OCI-LY1 (cell line): ENCODE measurements around the gene BACH2.

Source experiments
- H2AFZ ChIP-seq: fragments of 200-600 bp; sonication (generic), shearing (Covaris generic); 2 replicates; pipeline ENCODE4 v1.6.0; 2014; ENCODE audit warnings: antibody characterized with exemption, mild to moderate bottlenecking, low read length
- H3F3A ChIP-seq: fragments of 200-600 bp; sonication (generic), shearing (Covaris generic); 2 replicates; pipeline ENCODE4 v1.6.0; 2014; ENCODE audit warnings: mild to moderate bottlenecking, antibody characterized with exemption, low read length, moderate library complexity; ENCODE audit not compliant: insufficient read depth
- H3K27ac ChIP-seq: fragments of 200-600 bp; sonication (generic); 2 replicates; pipeline ENCODE4 v1.5.1; 2014; ENCODE audit warnings: low read length, mixed run types, mild to moderate bottlenecking, low read depth; ENCODE audit not compliant: poor library complexity, severe bottlenecking
- H3K27me3 ChIP-seq: fragments of 200-600 bp; sonication (generic); 2 replicates; pipeline ENCODE4 v1.6.0; 2014; ENCODE audit warnings: antibody characterized with exemption, mild to moderate bottlenecking, low read length, moderate library complexity; ENCODE audit not compliant: insufficient read depth
- H3K36me3 ChIP-seq: fragments of 200-600 bp; sonication (generic); 2 replicates; pipeline ENCODE4 v1.6.1; 2014; ENCODE audit warnings: mild to moderate bottlenecking, antibody characterized with exemption, low read length, moderate library complexity, mixed read lengths; ENCODE audit not compliant: insufficient read depth
- H3K4me1 ChIP-seq: fragments of 200-600 bp; sonication (generic); 2 replicates; pipeline ENCODE4 v1.5.1; 2014; ENCODE audit warnings: mild to moderate bottlenecking, low read length, moderate library complexity; ENCODE audit not compliant: insufficient read depth, severe bottlenecking
- H3K4me2 ChIP-seq: fragments of 200-600 bp; sonication (generic), shearing (Covaris generic); 2 replicates; pipeline ENCODE4 v1.6.1; 2014; ENCODE audit warnings: low read length
- H3K4me3 ChIP-seq: fragments of 200-600 bp; sonication (generic); 2 replicates; pipeline ENCODE4 v1.5.1; 2014; ENCODE audit warnings: low read length, low read depth, mild to moderate bottlenecking, mixed read lengths; ENCODE audit not compliant: poor library complexity, severe bottlenecking
- H3K79me2 ChIP-seq: fragments of 200-600 bp; shearing (Covaris generic); 2 replicates; pipeline ENCODE4 v1.6.1; 2016; ENCODE audit warnings: mixed run types, low read length, mixed read lengths; ENCODE audit not compliant: insufficient read depth
- H3K9ac ChIP-seq: fragments of 200-600 bp; sonication (generic), shearing (Covaris generic); 2 replicates; pipeline ENCODE4 v1.6.1; 2014; ENCODE audit warnings: mild to moderate bottlenecking, low read length, mixed read lengths
- H3K9me2 ChIP-seq: fragments of 200-600 bp; sonication (generic), shearing (Covaris generic); 2 replicates; pipeline ENCODE4 v1.6.1; 2014; ENCODE audit warnings: low read depth, mild to moderate bottlenecking, low read length, mixed read lengths
- H3K9me3 ChIP-seq: fragments of 200-600 bp; shearing (Covaris generic); 2 replicates; pipeline ENCODE4 v1.6.1; 2014; ENCODE audit warnings: low read length, mixed read lengths
- H4K20me1 ChIP-seq: fragments of 200-600 bp; sonication (generic), shearing (Covaris generic); 2 replicates; pipeline ENCODE4 v1.6.0; 2016; ENCODE audit warnings: mild to moderate bottlenecking, low read length; ENCODE audit not compliant: insufficient read depth
- EZH2 ChIP-seq: fragments of 200-600 bp; sonication (generic), shearing (Covaris generic); IDR thresholded peaks from 2 replicates; pipeline ENCODE4 v1.8.0; 2017; ENCODE audit warnings: borderline replicate concordance, mixed run types, mild to moderate bottlenecking, antibody characterized with exemption, low read length, moderate library complexity, mixed read lengths
- TF ChIP-seq, protein P1 (sequence below): fragments of 200-600 bp; sonication (generic), shearing (Covaris generic); IDR thresholded peaks from 2 replicates; pipeline ENCODE4 v1.5.1; 2017; ENCODE audit warnings: mild to moderate bottlenecking, antibody characterized with exemption, low read length, moderate library complexity, mixed read lengths

The BACH2 gene

GRCh38 chr6:90020746-90021145, 275.9 kb downstream of the BACH2 start:
- Histone ChIP-seq H3K27ac (no peak overlapping the region), H3K4me2 (no peak overlapping the region), H3K36me3 (peaks cover 100% of the 10 kb centered on the region), H3K4me3 (no peak overlapping the region), H4K20me1 (peaks cover 3% of the 10 kb centered on the region; the same call in 1 of the 2 replicates), H3K9ac (no peak overlapping the region), H3K9me2 (no peaks in the 10 kb centered on the region), H3F3A (no peaks in the 10 kb centered on the region), H3K27me3 (no peaks in the 10 kb centered on the region), H3K4me1 (no peaks in the 10 kb centered on the region), H3K79me2 (no peaks in the 10 kb centered on the region; the same call in 1 of the 2 replicates), H2AFZ (no peak overlapping the region), H3K9me3 (no peaks in the 10 kb centered on the region)
- TF ChIP-seq EZH2: no peak
- TF ChIP-seq, protein P1, sequence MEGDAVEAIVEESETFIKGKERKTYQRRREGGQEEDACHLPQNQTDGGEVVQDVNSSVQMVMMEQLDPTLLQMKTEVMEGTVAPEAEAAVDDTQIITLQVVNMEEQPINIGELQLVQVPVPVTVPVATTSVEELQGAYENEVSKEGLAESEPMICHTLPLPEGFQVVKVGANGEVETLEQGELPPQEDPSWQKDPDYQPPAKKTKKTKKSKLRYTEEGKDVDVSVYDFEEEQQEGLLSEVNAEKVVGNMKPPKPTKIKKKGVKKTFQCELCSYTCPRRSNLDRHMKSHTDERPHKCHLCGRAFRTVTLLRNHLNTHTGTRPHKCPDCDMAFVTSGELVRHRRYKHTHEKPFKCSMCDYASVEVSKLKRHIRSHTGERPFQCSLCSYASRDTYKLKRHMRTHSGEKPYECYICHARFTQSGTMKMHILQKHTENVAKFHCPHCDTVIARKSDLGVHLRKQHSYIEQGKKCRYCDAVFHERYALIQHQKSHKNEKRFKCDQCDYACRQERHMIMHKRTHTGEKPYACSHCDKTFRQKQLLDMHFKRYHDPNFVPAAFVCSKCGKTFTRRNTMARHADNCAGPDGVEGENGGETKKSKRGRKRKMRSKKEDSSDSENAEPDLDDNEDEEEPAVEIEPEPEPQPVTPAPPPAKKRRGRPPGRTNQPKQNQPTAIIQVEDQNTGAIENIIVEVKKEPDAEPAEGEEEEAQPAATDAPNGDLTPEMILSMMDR: no peak

GRCh38 chr6:90019216-90019615, 277.4 kb downstream of the BACH2 start:
- H3F3A ChIP-seq: no peaks in the 10 kb centered on the region
- no peaks in the 10 kb centered on the region for H3K27me3 ChIP-seq
- no peaks in the 10 kb centered on the region for H3K9me3 ChIP-seq
- no peaks in the 10 kb centered on the region for H3K4me1 ChIP-seq
- H3K36me3 ChIP-seq: peaks cover 97% of the 10 kb centered on the region
- no peak overlapping the region for H3K27ac ChIP-seq
- H4K20me1 ChIP-seq: peaks cover 3% of the 10 kb centered on the region; the same call in 1 of the 2 replicates
- no peak for TF ChIP-seq EZH2
- TF ChIP-seq, protein P1: no peak
- H3K4me3 ChIP-seq: no peak overlapping the region
- H3K79me2 ChIP-seq: no peaks in the 10 kb centered on the region
- no peak overlapping the region for H3K4me2 ChIP-seq
- H3K9me2 ChIP-seq: no peaks in the 10 kb centered on the region
- no peak overlapping the region for H3K9ac ChIP-seq
- no peak overlapping the region for H2AFZ ChIP-seq

DNA sequence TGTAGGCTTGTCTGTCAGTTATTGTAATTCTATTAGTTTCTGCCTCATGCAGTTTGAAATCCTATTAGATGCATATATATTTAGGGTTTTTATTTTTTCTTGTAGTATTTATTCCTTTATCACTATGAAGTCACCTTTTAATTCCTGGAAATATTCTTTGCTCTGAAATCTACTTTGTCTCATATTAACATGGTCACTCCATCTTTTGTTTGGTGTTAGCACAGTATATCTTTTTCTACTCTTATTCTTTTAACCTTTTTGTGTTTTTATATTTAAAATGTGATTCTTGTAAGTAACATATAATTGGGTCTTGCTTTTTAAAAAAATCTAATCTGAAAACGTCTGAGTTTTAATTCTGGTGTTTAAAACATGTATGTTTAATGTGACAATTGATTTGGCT, 280.8 kb downstream of the BACH2 start:
- Histone ChIP-seq H2AFZ (no peak overlapping the region), H3K4me3 (no peak overlapping the region), H3K27ac (no peak overlapping the region), H3K9me2 (no peaks in the 10 kb centered on the region), H3K79me2 (no peaks in the 10 kb centered on the region), H3K9ac (no peak overlapping the region), H3K4me1 (no peaks in the 10 kb centered on the region), H3K27me3 (no peaks in the 10 kb centered on the region), H3K36me3 (peaks cover 79% of the 10 kb centered on the region), H3F3A (no peaks in the 10 kb centered on the region), H3K4me2 (no peak overlapping the region), H4K20me1 (no peaks in the 10 kb centered on the region), H3K9me3 (no peaks in the 10 kb centered on the region)
- TF ChIP-seq, protein P1: no peak
- no peak for TF ChIP-seq EZH2
